Activated naive CD8-positive, alpha-beta T cell (primary cell): ENCODE measurements around the gene TGFB1I1.

ENCODE experiments used
- H3K27ac Mint-ChIP-seq: one replicate; pipeline ENCODE4 v1.8.0; 2021; ENCODE audit warnings: mixed read lengths
- H3K27me3 Mint-ChIP-seq: one replicate; pipeline ENCODE4 v1.8.0; 2021; ENCODE audit warnings: mixed read lengths
- H3K36me3 Mint-ChIP-seq: one replicate; pipeline ENCODE4 v1.8.0; 2021; ENCODE audit warnings: mixed read lengths
- H3K4me1 Mint-ChIP-seq: one replicate; pipeline ENCODE4 v1.8.0; 2021; ENCODE audit warnings: low read depth, mixed read lengths
- H3K4me3 Mint-ChIP-seq: one replicate; pipeline ENCODE4 v1.8.0; 2021; ENCODE audit warnings: mild to moderate bottlenecking, mixed read lengths
- H3K9me3 Mint-ChIP-seq: one replicate; pipeline ENCODE4 v1.8.0; 2021; ENCODE audit warnings: low read depth, mixed read lengths

Gene TGFB1I1

DNA sequence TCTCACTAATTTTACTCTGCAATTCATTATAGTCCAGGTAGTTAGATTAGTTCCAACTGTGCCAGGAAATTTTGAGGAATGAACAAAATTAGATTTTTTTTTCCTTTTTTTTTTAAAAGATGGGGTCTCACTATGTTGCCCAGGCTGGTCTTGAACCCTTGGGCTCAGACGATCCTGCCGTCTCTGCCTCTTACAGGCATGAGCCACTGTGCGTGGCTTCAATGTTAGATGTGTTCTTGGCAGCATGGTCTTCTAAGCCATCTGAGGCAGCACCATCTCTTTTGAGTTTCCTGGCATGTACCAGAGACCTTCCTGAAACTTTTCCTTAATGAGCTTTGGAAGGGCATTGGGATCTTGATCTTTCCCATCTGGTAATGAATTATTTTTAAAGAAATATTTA lies 53.2 kb downstream of the TGFB1I1 start:
- Mint-ChIP-seq H3K27me3 (peaks cover 10% of the 10 kb centered on the region), H3K27ac (no peak overlapping the region), H3K4me3 (no peak overlapping the region), H3K36me3 (no peaks in the 10 kb centered on the region), H3K4me1 (peaks cover 11% of the 10 kb centered on the region), H3K9me3 (no peaks in the 10 kb centered on the region)
